ENCODE results near the gene GDF2. TPM values are rescaled to one million over a fixed set of nuclear protein-coding genes. Genes with fewer than 3 reads are reported as not detected.

Gene GDF2
- total and polyA plus RNA-seq, 10 of the 15 experiments (the other 5 are each of a cell fraction or from before 2014, with no cell fraction given) = not detected

DNA sequence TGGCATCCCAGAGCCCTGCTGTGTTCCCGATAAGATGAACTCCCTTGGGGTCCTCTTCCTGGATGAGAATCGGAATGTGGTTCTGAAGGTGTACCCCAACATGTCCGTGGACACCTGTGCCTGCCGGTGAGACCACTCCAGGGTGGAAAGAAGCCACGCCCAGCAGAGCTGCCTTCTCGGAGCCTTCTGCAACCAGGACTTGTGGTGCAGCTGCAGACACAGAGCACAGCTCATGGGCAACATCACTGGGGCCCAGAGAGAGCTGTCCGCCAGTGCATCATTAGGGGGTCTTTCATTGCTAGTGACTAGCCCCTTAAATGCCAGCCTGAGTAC, 9.6 kb upstream of the GDF2 start:
- no peaks in the 10 kb centered on the region for H3K4me1 ChIP-seq (ENCODE audit: control insufficient read depth, insufficient read depth, low read length)
- SMC1A ChIA-PET (ENCODE audit: uncharacterized antibody, unreplicated experiment) = interaction anchor here (1.2 to 7.4 kb wide), 3 partner anchors 247 to 287 kb away, joined by 3 to 66 read pairs (median 20); no protein-coding TSS in a partner anchor
- no peaks in the 10 kb centered on the region; a peak in 1 of 4 replicates for H3K27me3 ChIP-seq (replicated peaks in 1 of 2; ENCODE audit: control insufficient read depth in 2 of 2, insufficient read depth in 2 of 2, low read length in 1 of 2)
- CTCF ChIA-PET = interaction anchor here (0.7 to 6.8 kb wide), 11 partner anchors 11 to 317 kb away, joined by 3 to 135 read pairs (median 4); no protein-coding TSS in a partner anchor
- intact Hi-C loops (cut with micrococcal nuclease; ENCODE audit: unreplicated experiment) = loop anchor here (1.0 to 5.0 kb wide), 3 partner anchors 265 to 315 kb away; no protein-coding TSS in a partner anchor
- POLR2A ChIA-PET = no interaction called here
- DNase-seq (ENCODE audit: low read depth, low spot score) (no peak), ATAC-seq (no peak), FAIRE-seq (no peak)
- no peak for TF ChIP-seq YY1 (IDR thresholded peaks at IDR 0.05; ENCODE audit: low read depth, low read length)
- no peak for TF ChIP-seq TARDBP (IDR thresholded peaks at IDR 0.05; ENCODE audit: borderline replicate concordance)
- TF ChIP-seq, protein P1, sequence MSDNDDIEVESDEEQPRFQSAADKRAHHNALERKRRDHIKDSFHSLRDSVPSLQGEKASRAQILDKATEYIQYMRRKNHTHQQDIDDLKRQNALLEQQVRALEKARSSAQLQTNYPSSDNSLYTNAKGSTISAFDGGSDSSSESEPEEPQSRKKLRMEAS (IDR thresholded peaks at IDR 0.05; ENCODE audit: low read depth, low read length) = no peak
- no peak for TF ChIP-seq SREBF2 (IDR thresholded peaks at IDR 0.05; ENCODE audit: low read length)
- no peak overlapping the region for H3K4me3 ChIP-seq
- H2AFZ ChIP-seq (ENCODE audit: control insufficient read depth, low read depth, low read length) = no peak overlapping the region
- H3K9me3 ChIP-seq (replicated peaks; ENCODE audit: control insufficient read depth, insufficient read depth, low read length) = no peaks in the 10 kb centered on the region
- in situ Hi-C loops (cut with MboI) = no loop called here
- BruUV-seq (replicated peaks) = no TSS peak
- no peaks in the 10 kb centered on the region for H3K79me2 ChIP-seq (ENCODE audit: control insufficient read depth, insufficient read depth, low read length)
- H4K20me1 ChIP-seq (ENCODE audit: control insufficient read depth, insufficient read depth) = no peaks in the 10 kb centered on the region
- H3K36me3 ChIP-seq (ENCODE audit: control insufficient read depth in 2 of 2, insufficient read depth in 2 of 2, low read length in 1 of 2) = no peaks in the 10 kb centered on the region
- H3K9ac ChIP-seq (ENCODE audit: control insufficient read depth, insufficient read depth, low read length) = no peak overlapping the region
- no peak overlapping the region for H3K4me2 ChIP-seq (ENCODE audit: control insufficient read depth, insufficient read depth)
- no peak overlapping the region for H3K27ac ChIP-seq (ENCODE audit: control insufficient read depth, insufficient read depth)
- WGBS (ENCODE audit: insufficient coverage, insufficient replicate concordance, low lambda C conversion rate, missing lambda C conversion rate) = 19% methylated on average over 7 of the region's 7 CpGs
- RAD21 ChIA-PET (ENCODE audit: unreplicated experiment) = interaction anchor here (0.8 to 4.7 kb wide), 8 partner anchors 9 to 319 kb away, joined by 3 to 84 read pairs (median 5); no protein-coding TSS in a partner anchor

DNA sequence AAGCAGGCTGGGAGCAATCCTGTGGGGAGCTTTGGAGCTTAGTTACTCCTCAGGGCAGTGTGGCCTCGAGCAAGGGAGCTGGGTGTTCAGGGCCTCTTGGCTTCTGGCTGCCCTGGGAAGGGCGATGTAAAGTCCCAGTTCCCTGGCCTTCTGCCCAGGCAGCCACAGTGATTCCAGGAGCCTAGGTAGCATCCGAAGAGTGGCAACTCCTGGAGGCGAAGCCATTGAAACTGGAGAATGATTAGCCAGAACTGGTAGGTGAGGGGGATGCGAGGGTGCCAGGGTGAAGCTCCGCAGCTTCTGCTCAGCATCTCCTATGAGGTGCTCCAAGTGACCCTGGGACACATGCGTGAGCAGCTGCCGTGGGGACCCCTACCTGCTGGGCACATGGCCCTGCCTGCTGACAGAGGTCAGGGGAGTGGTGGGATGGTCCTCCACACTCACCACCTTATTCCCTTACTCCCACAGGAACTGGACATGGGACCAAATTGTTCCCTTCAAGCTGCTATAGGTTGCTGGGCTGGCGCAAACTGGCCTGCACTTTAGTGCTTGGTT, 7.8 kb upstream of the GDF2 start:
- Histone ChIP-seq H2AFZ (ENCODE audit: control insufficient read depth, low read depth, low read length) (no peak overlapping the region), H3K27me3 (replicated peaks in 1 of 2; ENCODE audit: control insufficient read depth in 2 of 2, insufficient read depth in 2 of 2, low read length in 1 of 2) (no peaks in the 10 kb centered on the region; a peak in 1 of 4 replicates), H3K9me3 (replicated peaks; ENCODE audit: control insufficient read depth, insufficient read depth, low read length) (no peaks in the 10 kb centered on the region), H3K36me3 (ENCODE audit: control insufficient read depth in 2 of 2, insufficient read depth in 2 of 2, low read length in 1 of 2) (no peaks in the 10 kb centered on the region), H3K79me2 (ENCODE audit: control insufficient read depth, insufficient read depth, low read length) (no peaks in the 10 kb centered on the region), H3K4me1 (ENCODE audit: control insufficient read depth, insufficient read depth, low read length) (no peaks in the 10 kb centered on the region), H4K20me1 (ENCODE audit: control insufficient read depth, insufficient read depth) (no peaks in the 10 kb centered on the region), H3K9ac (ENCODE audit: control insufficient read depth, insufficient read depth, low read length) (no peak overlapping the region), H3K4me2 (ENCODE audit: control insufficient read depth, insufficient read depth) (no peak overlapping the region), H3K4me3 (no peak overlapping the region), H3K27ac (ENCODE audit: control insufficient read depth, insufficient read depth) (no peak overlapping the region)
- POLR2A ChIA-PET = no interaction called here
- FAIRE-seq (no peak), ATAC-seq (no peak), DNase-seq (ENCODE audit: low read depth, low spot score) (no peak)
- 31% methylated on average over 9 of the region's 9 CpGs for WGBS (ENCODE audit: insufficient coverage, insufficient replicate concordance, low lambda C conversion rate, missing lambda C conversion rate)
- CTCF ChIA-PET = interaction anchor here (0.6 to 6.8 kb wide), 4 partner anchors 25 to 289 kb away, joined by 3 to 135 read pairs (median 24); no protein-coding TSS in a partner anchor
- no TSS peak for BruUV-seq (replicated peaks)
- in situ Hi-C loops (cut with MboI) (no loop called here), intact Hi-C loops (cut with micrococcal nuclease; ENCODE audit: unreplicated experiment) (loop anchor here (5.0 kb wide), 1 partner anchor 317 kb away; no protein-coding TSS in a partner anchor)
- SMC1A ChIA-PET (ENCODE audit: uncharacterized antibody, unreplicated experiment) = interaction anchor here (1.5 to 7.4 kb wide), 2 partner anchors 251 to 267 kb away, joined by 3 to 66 read pairs; no protein-coding TSS in a partner anchor
- RAD21 ChIA-PET (ENCODE audit: unreplicated experiment) = interaction anchor here (3.3 to 4.7 kb wide), 3 partner anchors 266 to 289 kb away, joined by 12 to 84 read pairs (median 24); no protein-coding TSS in a partner anchor
- TF ChIP-seq, protein P2, sequence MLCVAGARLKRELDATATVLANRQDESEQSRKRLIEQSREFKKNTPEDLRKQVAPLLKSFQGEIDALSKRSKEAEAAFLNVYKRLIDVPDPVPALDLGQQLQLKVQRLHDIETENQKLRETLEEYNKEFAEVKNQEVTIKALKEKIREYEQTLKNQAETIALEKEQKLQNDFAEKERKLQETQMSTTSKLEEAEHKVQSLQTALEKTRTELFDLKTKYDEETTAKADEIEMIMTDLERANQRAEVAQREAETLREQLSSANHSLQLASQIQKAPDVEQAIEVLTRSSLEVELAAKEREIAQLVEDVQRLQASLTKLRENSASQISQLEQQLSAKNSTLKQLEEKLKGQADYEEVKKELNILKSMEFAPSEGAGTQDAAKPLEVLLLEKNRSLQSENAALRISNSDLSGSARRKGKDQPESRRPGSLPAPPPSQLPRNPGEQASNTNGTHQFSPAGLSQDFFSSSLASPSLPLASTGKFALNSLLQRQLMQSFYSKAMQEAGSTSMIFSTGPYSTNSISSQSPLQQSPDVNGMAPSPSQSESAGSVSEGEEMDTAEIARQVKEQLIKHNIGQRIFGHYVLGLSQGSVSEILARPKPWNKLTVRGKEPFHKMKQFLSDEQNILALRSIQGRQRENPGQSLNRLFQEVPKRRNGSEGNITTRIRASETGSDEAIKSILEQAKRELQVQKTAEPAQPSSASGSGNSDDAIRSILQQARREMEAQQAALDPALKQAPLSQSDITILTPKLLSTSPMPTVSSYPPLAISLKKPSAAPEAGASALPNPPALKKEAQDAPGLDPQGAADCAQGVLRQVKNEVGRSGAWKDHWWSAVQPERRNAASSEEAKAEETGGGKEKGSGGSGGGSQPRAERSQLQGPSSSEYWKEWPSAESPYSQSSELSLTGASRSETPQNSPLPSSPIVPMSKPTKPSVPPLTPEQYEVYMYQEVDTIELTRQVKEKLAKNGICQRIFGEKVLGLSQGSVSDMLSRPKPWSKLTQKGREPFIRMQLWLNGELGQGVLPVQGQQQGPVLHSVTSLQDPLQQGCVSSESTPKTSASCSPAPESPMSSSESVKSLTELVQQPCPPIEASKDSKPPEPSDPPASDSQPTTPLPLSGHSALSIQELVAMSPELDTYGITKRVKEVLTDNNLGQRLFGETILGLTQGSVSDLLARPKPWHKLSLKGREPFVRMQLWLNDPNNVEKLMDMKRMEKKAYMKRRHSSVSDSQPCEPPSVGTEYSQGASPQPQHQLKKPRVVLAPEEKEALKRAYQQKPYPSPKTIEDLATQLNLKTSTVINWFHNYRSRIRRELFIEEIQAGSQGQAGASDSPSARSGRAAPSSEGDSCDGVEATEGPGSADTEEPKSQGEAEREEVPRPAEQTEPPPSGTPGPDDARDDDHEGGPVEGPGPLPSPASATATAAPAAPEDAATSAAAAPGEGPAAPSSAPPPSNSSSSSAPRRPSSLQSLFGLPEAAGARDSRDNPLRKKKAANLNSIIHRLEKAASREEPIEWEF (IDR thresholded peaks at IDR 0.05; ENCODE audit: insufficient replicate concordance, low read depth, low read length) = no peak
- no peak for TF ChIP-seq RB1 (IDR thresholded peaks at IDR 0.05; ENCODE audit: borderline replicate concordance)
- TF ChIP-seq, protein P3, sequence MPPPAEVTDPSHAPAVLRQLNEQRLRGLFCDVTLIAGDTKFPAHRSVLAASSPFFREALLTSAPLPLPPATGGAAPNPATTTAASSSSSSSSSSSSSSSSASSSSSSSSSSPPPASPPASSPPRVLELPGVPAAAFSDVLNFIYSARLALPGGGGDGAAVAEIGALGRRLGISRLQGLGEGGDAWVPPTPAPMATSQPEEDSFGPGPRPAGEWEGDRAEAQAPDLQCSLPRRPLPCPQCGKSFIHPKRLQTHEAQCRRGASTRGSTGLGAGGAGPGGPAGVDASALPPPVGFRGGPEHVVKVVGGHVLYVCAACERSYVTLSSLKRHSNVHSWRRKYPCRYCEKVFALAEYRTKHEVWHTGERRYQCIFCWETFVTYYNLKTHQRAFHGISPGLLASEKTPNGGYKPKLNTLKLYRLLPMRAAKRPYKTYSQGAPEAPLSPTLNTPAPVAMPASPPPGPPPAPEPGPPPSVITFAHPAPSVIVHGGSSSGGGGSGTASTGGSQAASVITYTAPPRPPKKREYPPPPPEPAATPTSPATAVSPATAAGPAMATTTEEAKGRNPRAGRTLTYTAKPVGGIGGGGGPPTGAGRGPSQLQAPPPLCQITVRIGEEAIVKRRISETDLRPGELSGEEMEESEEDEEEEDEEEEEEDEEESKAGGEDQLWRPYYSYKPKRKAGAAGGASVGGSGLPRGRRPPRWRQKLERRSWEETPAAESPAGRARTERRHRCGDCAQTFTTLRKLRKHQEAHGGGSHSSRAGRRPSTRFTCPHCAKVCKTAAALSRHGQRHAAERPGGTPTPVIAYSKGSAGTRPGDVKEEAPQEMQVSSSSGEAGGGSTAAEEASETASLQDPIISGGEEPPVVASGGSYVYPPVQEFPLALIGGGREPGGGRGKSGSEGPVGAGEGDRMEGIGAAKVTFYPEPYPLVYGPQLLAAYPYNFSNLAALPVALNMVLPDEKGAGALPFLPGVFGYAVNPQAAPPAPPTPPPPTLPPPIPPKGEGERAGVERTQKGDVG (CRISPR knock-in tag; IDR thresholded peaks at IDR 0.05) = no peak

All from GM12878 (cell line).